IMR-90 (cell line): ENCODE measurements around the gene ACAD9. TPM values are rescaled to one million over a fixed set of nuclear protein-coding genes. Genes with fewer than 3 reads are reported as not detected.

Source experiments
- ATAC-seq: fragments of 200-7000 bp; cut with Tn5 transposase; 2 replicates; pipeline ENCODE4 v1.9.1; 2020; ENCODE audit warnings: low read depth, mild to moderate bottlenecking, moderate library complexity
- BruUV-seq: library from RNA; stranded (reverse); fragments of 400-500 nt; replicated peaks from 2 replicates; lab custom pipeline; 2021; lab: Mats Ljungman, UMichigan
- CTCF ChIA-PET: fragments of 300-600 bp; formaldehyde crosslinking; extraction: SDS; loops from one replicate; lab custom pipeline; 2021; ENCODE audit warnings: antibody characterized with exemption; lab: Yijun Ruan, JAX
- POLR2A ChIA-PET: fragments of 300-600 bp; sonication (Branson Sonifier 250); formaldehyde crosslinking; loops from one replicate; lab custom pipeline; 2022; ENCODE audit warnings: antibody characterized with exemption; ENCODE audit not compliant: unreplicated experiment; lab: Charles Lee
- DNase-seq: peaks from one replicate; pipeline ENCODE4 v3.0.0; 2013
- H2AFZ ChIP-seq: replicated peaks from 2 replicates; pipeline ENCODE3; 2013; ENCODE audit warnings: low read length, mild to moderate bottlenecking; ENCODE audit not compliant: poor library complexity
- H2AK5ac ChIP-seq: 2 replicates; pipeline ENCODE4 v1.6.1; 2013; ENCODE audit warnings: low read depth, low read length, inconsistent platforms
- H2AK9ac ChIP-seq: replicated peaks from 2 replicates; pipeline ENCODE3; 2013; ENCODE audit warnings: mild to moderate bottlenecking, low read depth, low read length, moderate library complexity; ENCODE audit not compliant: poor library complexity
- H2BK120ac ChIP-seq: 2 replicates; pipeline ENCODE4 v1.6.1; 2013; ENCODE audit warnings: low read depth, low read length, inconsistent platforms
- H2BK15ac ChIP-seq: 3 replicates; pipeline ENCODE4 v1.6.1; 2013; ENCODE audit warnings: low read depth, low read length, inconsistent platforms
- H2BK20ac ChIP-seq: 2 replicates; pipeline ENCODE4 v1.6.1; 2013; ENCODE audit warnings: low read depth, mild to moderate bottlenecking, inconsistent platforms, low read length, moderate library complexity
- H2BK5ac ChIP-seq: 2 replicates; pipeline ENCODE4 v1.6.1; 2013; ENCODE audit warnings: mild to moderate bottlenecking, low read depth, low read length, inconsistent platforms; ENCODE audit not compliant: poor library complexity, severe bottlenecking
- H3K14ac ChIP-seq: replicated peaks from 2 replicates; pipeline ENCODE4 v1.6.1; 2013; ENCODE audit warnings: low read depth, low read length, inconsistent platforms
- H3K18ac ChIP-seq: 2 replicates; pipeline ENCODE4 v1.6.1; 2013; ENCODE audit warnings: low read depth, low read length, control low read depth
- H3K23ac ChIP-seq: 2 replicates; pipeline ENCODE4 v1.6.1; 2013; ENCODE audit warnings: low read depth, low read length, inconsistent platforms
- H3K27ac ChIP-seq: 2 replicates; pipeline ENCODE4 v1.5.1; 2013; ENCODE audit warnings: mild to moderate bottlenecking, control low read depth, low read length; ENCODE audit not compliant: insufficient read depth
- H3K27me3 ChIP-seq: 2 replicates; pipeline ENCODE4 v1.6.1; 2013; ENCODE audit warnings: low read length; ENCODE audit not compliant: control insufficient read depth, insufficient read depth
- H3K36me3 ChIP-seq: 2 replicates; pipeline ENCODE4 v1.6.1; 2013; ENCODE audit warnings: low read length, mixed read lengths; ENCODE audit not compliant: control insufficient read depth, insufficient read depth
- H3K4ac ChIP-seq: 2 replicates; pipeline ENCODE4 v1.6.1; 2013; ENCODE audit warnings: low read depth, low read length, inconsistent platforms
- H3K4me1 ChIP-seq: 2 replicates; pipeline ENCODE4 v1.6.1; 2013; ENCODE audit warnings: low read length, mixed read lengths; ENCODE audit not compliant: control insufficient read depth, insufficient read depth
- H3K4me2 ChIP-seq: 2 replicates; pipeline ENCODE4 v1.6.1; 2013; ENCODE audit warnings: low read depth, mild to moderate bottlenecking, control low read depth, low read length, moderate library complexity
- H3K4me3 ChIP-seq: 2 replicates; pipeline ENCODE4 v1.5.1; 2013; ENCODE audit warnings: low read depth, mild to moderate bottlenecking, control low read depth, low read length, moderate library complexity; ENCODE audit not compliant: insufficient read depth
- H3K56ac ChIP-seq: 2 replicates; pipeline ENCODE4 v1.6.1; 2013; ENCODE audit warnings: low read length, inconsistent platforms; ENCODE audit not compliant: insufficient read depth; ENCODE audit errors: extremely low read depth
- H3K79me1 ChIP-seq, 2 experiments: 2 replicates each; pipeline ENCODE4 v1.6.1; 2013; ENCODE audit warnings: low read length in 2 of 2, inconsistent platforms in 1 of 2, low read depth in 1 of 2
- H3K9ac ChIP-seq: 2 replicates; pipeline ENCODE4 v1.6.1; 2013; ENCODE audit warnings: low read depth, low read length, control low read depth
- H3K9me1 ChIP-seq: 2 replicates; pipeline ENCODE4 v1.6.1; 2013; ENCODE audit warnings: low read length, inconsistent platforms; ENCODE audit not compliant: insufficient read depth
- H3K9me3 ChIP-seq: 2 replicates; pipeline ENCODE4 v1.6.1; 2013; ENCODE audit warnings: low read length; ENCODE audit not compliant: control insufficient read depth, insufficient read depth
- H4K20me1 ChIP-seq: 2 replicates; pipeline ENCODE4 v1.6.1; 2013; ENCODE audit warnings: low read length, inconsistent platforms; ENCODE audit not compliant: insufficient read depth
- H4K5ac ChIP-seq: 2 replicates; pipeline ENCODE4 v1.6.1; 2013; ENCODE audit warnings: mild to moderate bottlenecking, low read depth, low read length, control low read depth
- H4K8ac ChIP-seq, 2 experiments: 2 replicates each; pipeline ENCODE4 v1.6.1; 2013; ENCODE audit warnings: low read depth in 2 of 2, low read length in 2 of 2, control low read depth in 1 of 2, inconsistent platforms in 1 of 2
- H4K91ac ChIP-seq: 2 replicates; pipeline ENCODE4 v1.6.1; 2013; ENCODE audit warnings: low read depth, low read length, inconsistent platforms; ENCODE audit not compliant: insufficient read depth
- BHLHE40 ChIP-seq: fragments of 150-350 bp; IDR thresholded peaks from 2 replicates; pipeline ENCODE4 v1.6.1; 2016; ENCODE audit warnings: mild to moderate bottlenecking, low read depth, low read length
- ELK1 ChIP-seq: fragments of 150-350 bp; IDR thresholded peaks from 2 replicates; pipeline ENCODE4 v1.6.1; 2016; ENCODE audit warnings: low read depth, mild to moderate bottlenecking, low read length, moderate library complexity, borderline replicate concordance
- MAFK ChIP-seq: IDR thresholded peaks from 2 replicates; pipeline ENCODE4 v1.6.1; 2012; ENCODE audit warnings: low read depth, low read length, improper control_type of control experiment
- RFX5 ChIP-seq: IDR thresholded peaks from 2 replicates; pipeline ENCODE4 v1.8.0; 2012; ENCODE audit warnings: low read depth, mild to moderate bottlenecking, low read length, moderate library complexity
- WGBS, 2 experiments: methylation state at CpG; one replicate each; pipeline versions ENCODE4 v1.1.5 to v1.1.7; 2013; ENCODE audit warnings: missing lambda C conversion rate in 2 of 2; ENCODE audit not compliant: insufficient read length in 1 of 2; ENCODE audit errors: extremely low coverage in 2 of 2; 5-methylcytosine and 5-hydroxymethylcytosine counted together
- dilution Hi-C: fragments of 300-500 bp; cut with HindIII; formaldehyde crosslinking; loops from one replicate; pipeline ENCODE4 v1.14.3; 2018; ENCODE audit warnings: low sequenced_read_pairs; ENCODE audit not compliant: unreplicated experiment
- in situ Hi-C: fragments of 300-500 bp; cut with MboI; formaldehyde crosslinking; loops from 3 replicates; pipeline ENCODE4 v1.14.3; 2019; ENCODE audit warnings: low sequenced_read_pairs, inconsistent platforms, mixed read lengths
- intact Hi-C: fragments of 100-400 bp; cut with micrococcal nuclease; formaldehyde crosslinking; loops from 2 replicates; pipeline ENCODE4 v1.10.0; 2022
- polyA plus RNA-seq, 3 experiments: library from polyadenylated mRNA; depleted of rRNA; stranded (reverse); fragments of >200 nt; gene quantifications; 2 replicates each; pipeline ENCODE4 v1.2.3, GENCODE V29; 2012; ENCODE audit warnings: low replicate concordance in 1 of 3
- total RNA-seq: library from RNA; depleted of rRNA; stranded (reverse); fragments of >200 nt; gene quantifications from 2 replicates; pipeline ENCODE4 v1.2.3, GENCODE V29; 2012
- TF ChIP-seq, protein P1 (sequence below): fragments of 150-350 bp; IDR thresholded peaks from 2 replicates; pipeline ENCODE4 v1.6.1; 2017; ENCODE audit warnings: mild to moderate bottlenecking, antibody characterized with exemption, low read length, low read depth

The ACAD9 gene
- total and polyA plus RNA-seq, 2 of the 4 experiments (the other 2 are of a cell fraction) = 31.2 to 41.3 TPM

DNA sequence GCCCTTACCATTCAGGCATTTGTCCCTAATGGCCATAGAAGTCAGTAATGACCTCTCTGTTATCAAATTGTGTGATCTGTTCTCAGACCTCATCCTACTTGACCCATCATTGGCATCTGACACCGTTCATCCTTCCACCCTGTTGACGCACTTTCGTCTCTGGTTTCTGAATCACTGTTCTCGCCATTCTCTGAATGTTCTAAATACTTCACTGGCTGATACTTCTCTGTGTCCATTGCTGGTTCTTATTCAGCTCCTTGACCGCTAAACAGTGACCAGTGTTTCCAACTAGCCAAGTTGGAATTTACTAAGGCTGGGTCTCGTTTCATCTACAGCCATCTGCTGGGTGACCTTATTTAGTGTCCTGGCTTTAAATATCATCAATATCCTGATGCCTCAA is 2.2 kb downstream of the ACAD9 start:
- Histone ChIP-seq H2AK9ac (no peak overlapping the region), H3K14ac (no peak overlapping the region), H2AFZ (no peak overlapping the region), H3K27ac (no peak overlapping the region), H2BK120ac (no peak overlapping the region), H3K27me3 (no peaks in the 10 kb centered on the region), H4K20me1 (no peaks in the 10 kb centered on the region), H3K9ac (no peak overlapping the region), H2AK5ac (no peak overlapping the region), H3K9me1 (peaks cover 6% of the 10 kb centered on the region), H3K9me3 (no peaks in the 10 kb centered on the region), H3K4ac (no peak overlapping the region), H3K79me1 (peaks cover 26 to 71% of the 10 kb centered on the region in 2 experiments), H4K5ac (no peak overlapping the region), H3K23ac (no peak overlapping the region), H3K36me3 (peaks cover 10% of the 10 kb centered on the region), H3K4me2 (no peak overlapping the region), H3K4me1 (peaks cover 7% of the 10 kb centered on the region), H2BK20ac (no peak overlapping the region), H3K56ac (no peak overlapping the region), H3K4me3 (no peak overlapping the region), H3K18ac (no peak overlapping the region), H4K8ac (no peak overlapping the region), H2BK15ac (no peak overlapping the region), H4K91ac (no peak overlapping the region), H2BK5ac (no peak overlapping the region)
- DNase-seq = no peak
- ChIA-PET POLR2A (no interaction called here), CTCF (no interaction called here)
- in situ Hi-C loops = no loop called here
- no TSS peak for BruUV-seq
- TF ChIP-seq RFX5 (no peak), ELK1 (no peak), BHLHE40 (no peak), MAFK (no peak)
- TF ChIP-seq, protein P1, sequence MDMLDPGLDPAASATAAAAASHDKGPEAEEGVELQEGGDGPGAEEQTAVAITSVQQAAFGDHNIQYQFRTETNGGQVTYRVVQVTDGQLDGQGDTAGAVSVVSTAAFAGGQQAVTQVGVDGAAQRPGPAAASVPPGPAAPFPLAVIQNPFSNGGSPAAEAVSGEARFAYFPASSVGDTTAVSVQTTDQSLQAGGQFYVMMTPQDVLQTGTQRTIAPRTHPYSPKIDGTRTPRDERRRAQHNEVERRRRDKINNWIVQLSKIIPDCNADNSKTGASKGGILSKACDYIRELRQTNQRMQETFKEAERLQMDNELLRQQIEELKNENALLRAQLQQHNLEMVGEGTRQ = no peak
- dilution Hi-C loops = no loop called here
- intact Hi-C loops = no loop called here
- WGBS, 2 experiments = 85% methylated on average over 6 of the region's 6 CpGs; no CpG with 5 or more reads in 1 of the 2 experiments
- ATAC-seq = no peak
